Adrenal gland (tissue), 5 donors: ENCODE data around the gene RGS17.

Source experiments
- CTCF ChIP-seq, 6 experiments: fragments of 450-650 bp in 4 of 6; fragments of 200-600 bp in 2 of 6; sonication (generic) in 1 of 6; IDR thresholded peaks; 1 replicate in 5 of 6; 2 replicates in 1 of 6; pipeline versions ENCODE4 v1.5.1 to v1.8.0; 2016 to 2021; ENCODE audit warnings: antibody characterized with exemption in 6 of 6, mild to moderate bottlenecking in 2 of 6, moderate library complexity in 1 of 6
- POLR2A ChIP-seq, 2 donors: fragments of 450-650 bp; IDR thresholded peaks; one replicate each; pipeline ENCODE4 v1.6.1; 2017; ENCODE audit warnings: antibody characterized with exemption in 2 of 2, mild to moderate bottlenecking in 2 of 2, moderate library complexity in 1 of 2
- donor health status: DM: no; HTN: no; CAD: no.

DNA sequence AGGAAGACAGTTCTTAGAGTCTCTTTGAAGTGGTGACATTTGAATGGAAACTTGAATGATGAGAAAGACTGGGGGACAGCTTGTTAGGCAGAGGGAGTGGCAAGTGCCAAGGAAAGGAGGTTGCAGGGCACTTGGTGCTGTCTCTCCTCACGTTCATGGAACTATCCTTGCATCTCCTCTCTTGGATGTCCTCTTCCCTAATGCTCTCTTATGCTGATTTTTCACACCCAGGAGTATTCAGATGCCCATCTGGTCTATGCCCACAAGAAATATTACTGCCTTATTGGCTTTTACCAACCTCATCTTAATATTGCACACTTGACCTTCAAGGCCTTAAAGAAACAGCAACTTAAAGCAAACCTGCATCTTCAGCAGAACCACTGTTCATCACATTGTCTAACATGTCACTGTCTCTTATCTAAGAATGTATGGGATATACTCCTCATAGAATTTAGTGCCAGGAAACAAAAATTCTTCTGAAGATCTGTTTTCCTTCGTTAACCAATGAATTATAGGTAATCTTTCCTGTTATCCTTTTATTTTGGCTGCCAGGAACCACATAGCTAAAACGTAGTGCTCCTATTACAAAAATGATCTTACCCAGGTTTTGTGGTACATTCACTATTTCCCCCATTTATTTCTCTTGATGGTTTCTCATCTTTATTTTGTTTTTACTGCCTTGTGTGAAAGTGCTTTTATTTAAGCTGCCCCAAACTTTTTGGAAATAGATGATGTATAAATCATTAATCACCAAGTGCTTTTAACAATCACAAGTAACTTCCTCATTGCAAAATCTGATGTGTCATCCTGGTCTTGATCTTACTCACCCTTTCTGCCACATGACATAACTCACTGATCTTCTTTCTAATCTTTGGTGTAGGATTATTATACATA is 12.8 kb downstream of the RGS17 start:
- TF ChIP-seq CTCF (IDR thresholded peaks at IDR 0.05) (no peak), POLR2A (IDR thresholded peaks at IDR 0.05) (no peak)
